GM23338 (cell line): ENCODE results near the gene SF3B3.

Experiments used
- CTCF ChIP-seq, 2 experiments: fragments of 200-600 bp in 1 of 2; sonication (generic) in 1 of 2; conservative IDR thresholded peaks; 2 replicates each; pipeline versions ENCODE4 v1.5.1 to v1.6.1; 2016 to 2017; ENCODE audit warnings: antibody characterized with exemption in 2 of 2, low read depth in 2 of 2, mild to moderate bottlenecking in 2 of 2, moderate library complexity in 1 of 2
- EZH2 ChIP-seq: fragments of 200-600 bp; sonication (generic); IDR thresholded peaks from one replicate; pipeline ENCODE4 v1.8.0; 2017; ENCODE audit warnings: antibody characterized with exemption, mild to moderate bottlenecking, low read depth; ENCODE audit not compliant: unreplicated experiment

- TF ChIP-seq EZH2 (no peak), CTCF (conservative IDR thresholded peaks at IDR 0.05; ENCODE audit: low read depth in 2 of 2) (no peak)
Measured at GRCh38 chr16:70589998-70590471, 66.4 kb downstream of the SF3B3 start.
